ENCODE measurements around the gene GLIPR2. TPM values are rescaled to one million over a fixed set of nuclear protein-coding genes. Genes with fewer than 3 reads are reported as not detected.

The GLIPR2 gene
- total and polyA plus RNA-seq, 2 of the 4 experiments (the other 2 are of a cell fraction) = 35.8 to 43.3 TPM

DNA sequence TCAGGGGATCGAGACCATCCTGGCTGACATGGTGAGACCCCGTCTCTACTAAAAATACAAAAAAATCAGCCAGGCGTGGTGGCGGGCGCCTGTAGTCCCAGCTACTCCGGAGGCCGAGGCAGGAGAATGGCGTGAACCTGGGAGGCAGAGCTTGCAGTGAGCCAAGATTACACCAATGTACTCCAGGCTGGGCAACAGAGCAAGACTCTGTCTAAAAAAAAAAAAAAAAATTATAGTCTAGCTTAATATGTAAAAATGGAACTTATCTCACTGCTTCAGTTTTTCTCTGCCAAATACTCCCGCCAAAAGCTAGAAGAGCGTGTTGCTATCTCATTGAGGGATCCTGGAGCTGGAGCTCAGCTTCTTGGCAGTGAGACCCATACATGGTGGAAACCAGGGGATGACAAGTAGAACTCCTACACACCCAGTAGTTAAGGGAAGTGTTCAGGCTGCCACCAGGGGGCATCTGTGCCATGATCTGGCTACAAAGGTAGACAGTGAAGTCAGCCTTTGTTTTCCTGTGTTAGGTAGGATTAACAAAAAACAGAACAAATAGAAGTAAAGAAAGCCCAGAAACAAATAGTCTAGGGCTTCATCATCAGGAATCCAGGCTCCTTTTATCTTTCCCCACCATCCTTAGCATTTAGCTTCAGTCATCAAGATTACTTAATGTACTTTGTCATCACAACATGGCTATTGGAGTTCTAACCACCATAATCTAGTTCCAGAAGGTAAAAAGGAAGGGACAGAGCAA, 33.6 kb upstream of the GLIPR2 start (continued):
- TF ChIP-seq CEBPB (IDR thresholded peaks at IDR 0.05; ENCODE audit: low read depth, low read length) (no peak), RFX5 (IDR thresholded peaks at IDR 0.05; ENCODE audit: low read depth, low read length) (no peak)

DNA sequence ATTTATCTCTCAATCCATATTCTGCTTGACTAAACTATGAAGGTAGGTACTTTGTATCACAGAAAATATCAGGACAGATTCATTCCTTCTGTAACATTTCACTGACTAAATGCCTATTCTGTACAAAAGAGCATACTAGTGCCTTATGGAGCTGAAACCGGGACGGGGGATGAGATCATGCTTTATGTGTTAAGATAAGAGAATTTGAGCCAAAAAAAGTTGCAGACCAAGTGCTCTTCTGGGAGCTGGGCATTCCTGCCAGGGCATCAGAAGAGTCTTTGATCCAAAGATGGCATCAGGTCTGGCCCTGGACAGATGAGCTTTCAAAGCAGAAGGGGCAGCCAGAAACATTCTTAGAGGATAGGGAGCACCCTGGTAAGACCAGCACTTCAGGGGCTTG, 27.5 kb upstream of the GLIPR2 start:
- Histone ChIP-seq H3K4ac (ENCODE audit: low read depth, low read length) (no peak overlapping the region), H3K18ac (ENCODE audit: low read depth, low read length) (no peak overlapping the region), H2BK5ac (ENCODE audit: low read depth, low read length, poor library complexity, severe bottlenecking) (no peak overlapping the region), H3K27ac (ENCODE audit: insufficient read depth, low read length) (no peak overlapping the region), H2BK120ac (ENCODE audit: low read depth, low read length) (no peak overlapping the region), H3K23ac (ENCODE audit: low read depth, low read length) (no peak overlapping the region), H3K9ac (ENCODE audit: low read depth, low read length) (no peak overlapping the region), H2BK20ac (ENCODE audit: low read depth, low read length) (no peak overlapping the region), H3K4me2 (ENCODE audit: low read depth, low read length) (no peak overlapping the region), H2AK9ac (replicated peaks; ENCODE audit: low read depth, low read length, poor library complexity) (no peak overlapping the region), H3K9me3 (ENCODE audit: control insufficient read depth, insufficient read depth, low read length) (no peaks in the 10 kb centered on the region), H4K8ac (ENCODE audit: low read depth in 2 of 2, low read length in 2 of 2) (no peak overlapping the region), H4K91ac (ENCODE audit: insufficient read depth, low read depth, low read length) (no peak overlapping the region), H2AFZ (replicated peaks; ENCODE audit: low read length, poor library complexity) (no peak overlapping the region), H3K79me1 (ENCODE audit: low read depth in 1 of 2, low read length in 2 of 2) (peaks cover 2 to 3% of the 10 kb centered on the region in 2 experiments; a peak in 3 of 4 replicates), H3K56ac (ENCODE audit: extremely low read depth, insufficient read depth, low read length) (no peak overlapping the region), H3K9me1 (ENCODE audit: insufficient read depth, low read length) (no peaks in the 10 kb centered on the region; the same call in 1 of the 2 replicates), H2AK5ac (ENCODE audit: low read depth, low read length) (no peak overlapping the region), H4K20me1 (ENCODE audit: insufficient read depth, low read length) (no peaks in the 10 kb centered on the region), H3K27me3 (ENCODE audit: control insufficient read depth, insufficient read depth, low read length) (no peaks in the 10 kb centered on the region), H3K4me1 (ENCODE audit: control insufficient read depth, insufficient read depth, low read length) (peaks cover 2% of the 10 kb centered on the region; the same call in 1 of the 2 replicates), H2BK15ac (ENCODE audit: low read depth, low read length) (no peak overlapping the region), H3K14ac (replicated peaks; ENCODE audit: low read depth, low read length) (no peak overlapping the region), H3K4me3 (ENCODE audit: insufficient read depth, low read depth, low read length) (no peak overlapping the region), H4K5ac (ENCODE audit: low read depth, low read length) (no peak overlapping the region), H3K36me3 (ENCODE audit: control insufficient read depth, insufficient read depth, low read length) (peaks cover 25% of the 10 kb centered on the region)
- POLR2A ChIA-PET (ENCODE audit: unreplicated experiment) = interaction anchor here (0.6 kb wide), 1 partner anchor 82 kb away, joined by 4 read pairs; the partner anchor contains the start of gene CLTA
- TF ChIP-seq, protein P1, sequence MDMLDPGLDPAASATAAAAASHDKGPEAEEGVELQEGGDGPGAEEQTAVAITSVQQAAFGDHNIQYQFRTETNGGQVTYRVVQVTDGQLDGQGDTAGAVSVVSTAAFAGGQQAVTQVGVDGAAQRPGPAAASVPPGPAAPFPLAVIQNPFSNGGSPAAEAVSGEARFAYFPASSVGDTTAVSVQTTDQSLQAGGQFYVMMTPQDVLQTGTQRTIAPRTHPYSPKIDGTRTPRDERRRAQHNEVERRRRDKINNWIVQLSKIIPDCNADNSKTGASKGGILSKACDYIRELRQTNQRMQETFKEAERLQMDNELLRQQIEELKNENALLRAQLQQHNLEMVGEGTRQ (IDR thresholded peaks at IDR 0.05; ENCODE audit: low read depth, low read length) = no peak
- TF ChIP-seq, protein P2, sequence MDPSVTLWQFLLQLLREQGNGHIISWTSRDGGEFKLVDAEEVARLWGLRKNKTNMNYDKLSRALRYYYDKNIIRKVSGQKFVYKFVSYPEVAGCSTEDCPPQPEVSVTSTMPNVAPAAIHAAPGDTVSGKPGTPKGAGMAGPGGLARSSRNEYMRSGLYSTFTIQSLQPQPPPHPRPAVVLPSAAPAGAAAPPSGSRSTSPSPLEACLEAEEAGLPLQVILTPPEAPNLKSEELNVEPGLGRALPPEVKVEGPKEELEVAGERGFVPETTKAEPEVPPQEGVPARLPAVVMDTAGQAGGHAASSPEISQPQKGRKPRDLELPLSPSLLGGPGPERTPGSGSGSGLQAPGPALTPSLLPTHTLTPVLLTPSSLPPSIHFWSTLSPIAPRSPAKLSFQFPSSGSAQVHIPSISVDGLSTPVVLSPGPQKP (IDR thresholded peaks at IDR 0.05; ENCODE audit: borderline replicate concordance, low read depth, low read length) = no peak
- TF ChIP-seq BHLHE40 (IDR thresholded peaks at IDR 0.05; ENCODE audit: low read depth, low read length) = no peak
- no peak for TF ChIP-seq RAD21 (IDR thresholded peaks at IDR 0.05; ENCODE audit: low read length)
- TF ChIP-seq RCOR1 (IDR thresholded peaks at IDR 0.05; ENCODE audit: insufficient replicate concordance, low read length) = no peak
- in situ Hi-C loops (cut with MboI; ENCODE audit: low sequenced_read_pairs) (no loop called here), intact Hi-C loops (cut with micrococcal nuclease) (no loop called here), dilution Hi-C loops (cut with HindIII; ENCODE audit: low sequenced_read_pairs, unreplicated experiment) (no loop called here)
- 0 out of 2 replicates have a peak, but pooled peaks have one; percentile 24 for ATAC-seq (ENCODE audit: low read depth)
- no CpG with 5 or more reads among the region's 2 CpGs for WGBS, 2 experiments (ENCODE audit: extremely low coverage in 2 of 2, insufficient read length in 1 of 2)
- BruUV-seq (replicated peaks) = no TSS peak
- CTCF ChIA-PET = no interaction called here
- no peak for DNase-seq
